NCI-H128 (cell line): ENCODE measurements around the gene PRKCE.
"Not testable (repeated sequence)": the region's sequence is repeated elsewhere in the genome, so short reads cannot be mapped to it uniquely, and the experiment has no call there.

Source experiments
- DNase-seq: peaks from one replicate; lab custom pipeline; 2025; ENCODE audit not compliant: unreplicated experiment; lab: John Stamatoyannopoulos, UW

Gene PRKCE

GRCh38 chr2:46198164-46198883, 546.8 kb downstream of the PRKCE start:
- no peak for DNase-seq

- DNase-seq: no peak
Measured at GRCh38 chr2:46198966-46199365, 547.5 kb downstream of the PRKCE start.

GRCh38 chr2:46200100-46200690, 548.7 kb downstream of the PRKCE start:
- DNase-seq: no peak

- no peak for DNase-seq
Measured at GRCh38 chr2:46200861-46201605, 549.6 kb downstream of the PRKCE start.

GRCh38 chr2:46202453-46202852, 551.0 kb downstream of the PRKCE start:
- no peak for DNase-seq

GRCh38 chr2:46202987-46203386, 551.5 kb downstream of the PRKCE start:
- no peak for DNase-seq

- DNase-seq: not testable (repeated sequence)
Measured at GRCh38 chr2:46203636-46204035, 552.2 kb downstream of the PRKCE start.

GRCh38 chr2:46207591-46207990, 556.1 kb downstream of the PRKCE start:
- no peak for DNase-seq

- no peak for DNase-seq
Measured at GRCh38 chr2:46208766-46209165, 557.3 kb downstream of the PRKCE start.

GRCh38 chr2:46210063-46210462, 558.6 kb downstream of the PRKCE start:
- DNase-seq: no peak

- no peak for DNase-seq
Measured at GRCh38 chr2:46211461-46211860, 560.0 kb downstream of the PRKCE start.

- no peak for DNase-seq
Measured at GRCh38 chr2:46213906-46214305, 562.4 kb downstream of the PRKCE start.

GRCh38 chr2:46216213-46216612, 564.7 kb downstream of the PRKCE start:
- DNase-seq: no peak

- DNase-seq: not testable (repeated sequence)
Measured at GRCh38 chr2:46223514-46223913, 572.0 kb downstream of the PRKCE start.

- no peak for DNase-seq
Measured at GRCh38 chr2:46225150-46225625, 573.7 kb downstream of the PRKCE start.

- no peak for DNase-seq
Measured at GRCh38 chr2:46225730-46226129, 574.3 kb downstream of the PRKCE start.

GRCh38 chr2:46226620-46227019, 575.1 kb downstream of the PRKCE start:
- no peak for DNase-seq

GRCh38 chr2:46227022-46227421, 575.5 kb downstream of the PRKCE start:
- no peak for DNase-seq

GRCh38 chr2:46227674-46228289, 576.3 kb downstream of the PRKCE start:
- no peak for DNase-seq

- DNase-seq: no peak
Measured at GRCh38 chr2:46229134-46230063, 577.9 kb downstream of the PRKCE start.
